Erythroblast (primary cell): Measurements from ENCODE around the gene TNFRSF4.

Experiments used
- GATA1 ChIP-seq: IDR thresholded peaks from 2 replicates; pipeline ENCODE4 v1.6.1; 2011; ENCODE audit warnings: low read depth, mild to moderate bottlenecking, control low read depth, low read length, moderate library complexity
- POLR2A ChIP-seq: IDR thresholded peaks from 2 replicates; pipeline ENCODE4 v1.6.1; 2011; ENCODE audit warnings: mild to moderate bottlenecking, low read length

GRCh38 chr1:1208713-1209433, 5.1 kb downstream of the TNFRSF4 start:
- TF ChIP-seq POLR2A (no peak), GATA1 (no peak)
